ENCODE results near the gene NADK2.
"Not testable (repeated sequence)": the region's sequence is repeated elsewhere in the genome, so short reads cannot be mapped to it uniquely, and the experiment has no call there.

Gene NADK2

GRCh38 chr5:36206913-36207312 is 34.8 kb downstream of the NADK2 start:
- no peak for DNase-seq (ENCODE audit: low read depth)

- no peak for DNase-seq (ENCODE audit: low read depth)
These were observed 36.4 kb downstream of the NADK2 start for GRCh38 chr5:36205329-36205728.

GRCh38 chr5:36202521-36202961 is 39.2 kb downstream of the NADK2 start:
- no peak for DNase-seq (ENCODE audit: low read depth)

GRCh38 chr5:36200513-36200912 is 41.2 kb downstream of the NADK2 start:
- DNase-seq (ENCODE audit: low read depth) = no peak

GRCh38 chr5:36199620-36200019 is 42.1 kb downstream of the NADK2 start:
- DNase-seq (ENCODE audit: low read depth) = no peak

GRCh38 chr5:36198783-36199182 is 42.9 kb downstream of the NADK2 start:
- DNase-seq (ENCODE audit: low read depth) = not testable (repeated sequence)

- DNase-seq (ENCODE audit: low read depth) = no peak
These were observed 43.4 kb downstream of the NADK2 start for GRCh38 chr5:36198281-36198680.

- DNase-seq (ENCODE audit: low read depth) = no peak
These were observed 48.0 kb downstream of the NADK2 start for GRCh38 chr5:36193746-36194145.

GRCh38 chr5:36184408-36184807 is 57.3 kb downstream of the NADK2 start:
- not testable (repeated sequence) for DNase-seq (ENCODE audit: low read depth)

GRCh38 chr5:36181774-36182173 is 60.0 kb downstream of the NADK2 start:
- DNase-seq (ENCODE audit: low read depth) = no peak

- no peak for DNase-seq (ENCODE audit: low read depth)
These were observed 61.0 kb downstream of the NADK2 start for GRCh38 chr5:36180556-36181350.

- DNase-seq (ENCODE audit: low read depth) = no peak
These were observed 61.8 kb downstream of the NADK2 start for GRCh38 chr5:36179950-36180349.

- no peak for DNase-seq (ENCODE audit: low read depth)
These were observed 63.2 kb downstream of the NADK2 start for GRCh38 chr5:36178524-36178890.

- no peak for DNase-seq (ENCODE audit: low read depth)
These were observed 63.8 kb downstream of the NADK2 start for GRCh38 chr5:36177715-36178523.

- DNase-seq (ENCODE audit: low read depth) = no peak
These were observed 64.6 kb downstream of the NADK2 start for GRCh38 chr5:36177154-36177553.

GRCh38 chr5:36175043-36175442 is 66.7 kb downstream of the NADK2 start:
- DNase-seq (ENCODE audit: low read depth) = no peak

GRCh38 chr5:36174119-36174518 is 67.6 kb downstream of the NADK2 start:
- no peak for DNase-seq (ENCODE audit: low read depth)

GRCh38 chr5:36173426-36173825 is 68.3 kb downstream of the NADK2 start:
- no peak for DNase-seq (ENCODE audit: low read depth)

- DNase-seq (ENCODE audit: low read depth) = no peak
These were observed 69.1 kb downstream of the NADK2 start for GRCh38 chr5:36172599-36172998.

GRCh38 chr5:36170832-36171424 is 70.8 kb downstream of the NADK2 start:
- no peak for DNase-seq (ENCODE audit: low read depth)

GRCh38 chr5:36168737-36169136 is 73.0 kb downstream of the NADK2 start:
- no peak for DNase-seq (ENCODE audit: low read depth)

GRCh38 chr5:36164461-36164860 is 77.3 kb downstream of the NADK2 start:
- no peak for DNase-seq (ENCODE audit: low read depth)

Measured in activated T-cell treated with anti-CD3 and anti-CD28 coated beads for 24 hours (primary cell).